Eye (tissue), 1 donor: ENCODE data around the gene NMS.

Experiments used
- DNase-seq: peaks from one replicate; pipeline ENCODE4 v3.0.0-alpha.2; 2015

Gene NMS

DNA sequence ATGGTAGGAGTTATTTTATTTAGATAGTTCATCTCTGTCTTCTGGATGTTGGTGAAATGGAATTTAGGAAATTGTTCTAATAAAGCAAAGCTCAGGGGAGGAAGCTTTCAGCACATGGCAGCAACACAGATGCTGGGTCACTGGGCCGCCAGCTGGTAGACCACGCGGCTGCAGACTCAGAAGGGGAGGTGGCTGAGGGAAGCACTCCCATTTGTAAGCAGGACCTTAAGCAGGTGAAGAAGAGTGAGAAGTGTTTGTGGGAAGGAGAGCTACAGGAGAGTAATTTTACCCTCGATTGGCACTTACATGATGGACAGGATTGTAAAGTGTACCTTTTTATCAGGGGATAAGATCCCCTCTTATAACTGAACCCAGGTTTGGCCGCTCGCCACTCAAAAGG, 24.4 kb downstream of the NMS start:
- no peak for DNase-seq

DNA sequence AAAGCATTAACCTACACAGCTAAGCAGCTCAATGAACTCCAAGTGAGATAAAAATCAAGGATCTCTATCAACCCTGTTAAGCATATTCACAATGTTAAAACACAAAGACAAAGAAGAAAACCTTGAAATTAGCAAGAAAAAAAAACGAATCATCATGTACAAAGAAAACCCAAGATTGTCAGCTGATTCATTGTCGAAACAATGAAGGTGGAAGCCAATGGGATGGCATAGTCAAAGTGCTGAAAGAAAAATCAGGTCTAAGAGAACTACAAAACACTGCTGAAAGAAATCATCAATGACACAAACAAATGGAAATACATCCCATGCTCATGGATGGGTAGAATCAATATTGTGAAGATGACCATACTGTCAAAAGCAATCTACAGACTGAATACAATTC, 32.5 kb downstream of the NMS start:
- DNase-seq: no peak

DNA sequence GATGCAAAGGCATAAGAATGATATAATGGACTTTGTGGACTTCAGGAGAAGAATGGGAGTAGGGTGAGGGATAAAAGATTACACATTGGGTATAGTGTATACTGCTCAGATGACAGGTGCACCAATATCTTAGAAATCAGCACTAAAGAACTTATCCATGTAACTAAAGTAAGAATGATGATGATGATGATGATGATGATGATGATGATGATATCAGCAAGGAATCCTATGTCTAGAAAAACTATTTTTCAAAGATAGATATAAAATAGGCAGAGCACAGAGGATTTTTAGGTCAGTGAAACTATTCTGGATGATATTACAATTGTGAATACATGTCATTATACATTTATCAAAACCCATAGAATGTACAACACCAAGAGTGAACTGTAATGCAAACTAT, 34.3 kb downstream of the NMS start:
- DNase-seq: no peak

DNA sequence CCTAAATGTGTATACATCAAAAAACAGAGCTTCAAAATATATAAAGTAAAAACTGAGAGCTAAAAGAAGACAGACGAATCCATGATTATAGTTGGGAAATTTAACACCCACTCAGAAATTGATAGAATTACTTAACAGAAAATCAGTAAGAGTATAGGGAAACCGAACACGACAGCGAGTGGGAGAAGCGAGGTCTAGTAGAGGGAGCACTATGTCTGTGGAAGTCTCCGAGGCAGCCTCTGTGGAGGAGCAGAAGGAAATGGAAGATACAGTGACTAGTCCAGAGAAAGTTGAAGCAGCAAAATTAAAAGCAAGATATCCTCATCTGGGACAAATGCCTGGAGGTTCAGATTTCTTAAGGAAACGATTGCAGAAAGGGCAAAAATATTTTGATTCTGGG, 38.8 kb downstream of the NMS start:
- DNase-seq: no peak

DNA sequence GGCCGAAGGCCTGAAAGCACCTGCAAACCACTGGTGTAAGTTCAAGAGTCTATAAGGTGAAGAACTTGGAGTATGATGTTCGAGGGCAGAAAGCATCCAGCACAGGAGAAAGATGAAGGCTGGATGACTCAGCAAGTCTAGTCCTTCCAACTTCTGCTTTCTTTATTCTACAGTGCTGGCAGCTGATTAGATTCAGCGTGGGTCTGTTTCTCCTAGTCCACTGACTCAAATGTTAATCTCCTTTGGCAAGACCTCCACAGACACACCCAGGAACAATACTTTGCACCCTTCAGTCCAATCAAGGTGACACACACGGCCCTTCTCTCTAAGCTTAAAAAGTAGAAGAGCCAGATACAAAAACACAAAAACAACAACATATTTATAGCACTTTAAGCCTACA, 43.4 kb downstream of the NMS start:
- DNase-seq: no peak

DNA sequence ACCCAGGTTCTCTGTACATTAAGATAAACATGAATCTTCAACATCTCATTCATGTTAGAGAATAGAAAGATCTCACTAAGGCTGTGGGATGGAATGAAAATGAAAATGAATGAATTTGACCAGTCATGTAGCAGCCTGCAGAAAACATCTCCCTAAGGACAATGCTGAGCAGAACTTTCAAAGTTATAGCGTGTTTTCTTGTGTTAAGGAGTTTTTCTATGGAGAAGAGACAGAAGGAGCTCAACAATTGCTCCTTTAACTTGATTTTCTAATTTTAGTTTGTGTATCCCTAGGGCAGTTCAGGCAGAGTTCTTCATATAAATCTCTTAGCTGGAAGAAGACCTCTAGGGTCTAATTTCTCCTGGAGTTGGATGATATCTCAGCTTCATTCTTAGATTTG, 47.3 kb downstream of the NMS start:
- DNase-seq: no peak

DNA sequence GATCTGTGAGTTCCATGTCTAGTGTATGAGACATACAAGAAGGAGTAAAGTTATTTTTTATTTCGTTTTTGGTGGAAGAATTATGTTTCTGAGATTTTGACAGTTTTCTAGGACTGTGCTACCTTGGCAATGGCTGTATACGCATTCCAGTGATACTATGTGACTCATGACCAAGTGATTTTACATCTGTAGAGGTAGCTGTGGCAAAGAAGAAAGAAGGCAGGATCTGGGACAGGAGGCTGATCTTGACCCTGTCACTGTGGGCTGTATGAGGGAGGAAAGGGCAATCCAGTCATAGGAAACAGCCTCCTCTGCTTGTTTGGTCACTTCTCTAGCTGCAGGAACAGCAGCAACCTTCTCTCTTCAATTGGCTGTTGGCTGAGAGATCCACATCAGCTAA, 48.5 kb downstream of the NMS start:
- no peak for DNase-seq

DNA sequence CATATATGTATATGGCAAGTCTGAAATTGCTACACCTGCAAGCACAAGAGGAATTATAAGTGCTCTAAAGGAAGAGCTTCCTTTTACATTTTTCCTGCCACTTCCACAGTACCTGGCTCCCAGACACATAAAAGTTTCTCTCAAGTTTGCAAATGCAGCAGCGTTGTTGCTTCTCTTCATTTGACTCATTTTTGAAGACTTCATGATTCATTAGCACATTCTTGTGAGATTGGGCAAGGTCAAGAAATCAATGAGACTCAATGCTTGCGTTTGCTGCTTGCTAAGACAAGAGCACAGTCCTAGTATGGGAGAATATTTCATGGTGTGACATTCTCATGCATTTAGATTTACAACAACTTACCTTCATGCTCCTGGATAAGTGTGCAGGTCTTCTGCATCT, 49.9 kb downstream of the NMS start:
- no peak for DNase-seq

DNA sequence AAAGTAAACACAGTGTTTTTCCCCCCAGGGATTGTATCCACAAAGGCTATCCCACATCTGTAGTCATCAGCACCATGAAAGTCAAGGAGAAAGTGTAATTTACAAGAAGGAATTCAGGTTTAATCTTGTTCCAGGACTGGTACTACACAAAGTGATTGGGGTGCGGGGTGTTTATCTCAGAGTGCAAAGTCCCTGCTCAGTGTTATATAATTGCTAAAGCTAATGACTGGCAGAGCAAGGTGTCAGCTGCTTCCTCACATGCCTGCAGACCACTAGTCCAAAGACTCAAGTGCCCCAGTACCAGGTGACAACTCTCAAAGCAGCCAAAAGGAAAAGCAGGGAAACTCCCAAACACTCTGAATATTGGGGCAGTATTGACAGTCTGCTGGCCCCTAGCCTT, 52.1 kb downstream of the NMS start:
- DNase-seq: no peak

DNA sequence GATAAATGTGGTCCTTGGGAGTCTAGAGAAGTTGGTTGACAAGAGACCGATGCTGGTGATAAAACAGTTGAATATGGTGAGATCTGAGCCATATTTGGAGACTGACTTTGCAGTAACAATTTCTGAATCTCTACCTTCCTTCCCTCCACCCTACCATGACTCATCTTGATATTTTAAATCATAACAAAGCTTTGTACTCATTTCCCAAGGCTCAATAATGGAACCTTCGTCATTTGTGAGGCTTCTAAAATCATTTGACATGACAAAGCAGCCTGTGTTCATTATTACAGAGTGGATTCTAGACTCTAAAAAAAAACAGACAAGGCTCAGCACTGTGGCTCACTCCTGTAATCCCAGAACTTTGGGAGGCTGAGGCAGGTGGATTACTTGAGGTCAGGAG, 54.0 kb downstream of the NMS start:
- no peak for DNase-seq

DNA sequence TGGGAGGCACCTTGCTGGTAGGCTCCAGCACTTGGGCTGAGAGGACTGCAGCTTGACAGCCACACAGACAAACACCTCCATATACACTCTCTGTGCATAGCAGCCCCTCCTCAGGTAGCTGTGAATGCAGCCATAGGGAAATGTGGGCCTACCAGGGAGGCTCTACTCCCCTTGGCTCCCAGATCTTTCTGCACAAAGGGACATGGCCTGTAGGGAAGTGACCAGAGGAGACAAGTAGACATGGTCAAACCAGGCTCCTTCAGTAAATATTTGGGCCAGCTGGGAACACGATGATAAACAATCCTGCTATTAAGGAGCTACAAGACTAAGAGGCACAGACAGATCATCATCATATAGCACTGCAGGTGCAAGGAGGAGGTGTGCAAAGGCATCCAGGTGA, 56.6 kb downstream of the NMS start:
- DNase-seq: no peak

DNA sequence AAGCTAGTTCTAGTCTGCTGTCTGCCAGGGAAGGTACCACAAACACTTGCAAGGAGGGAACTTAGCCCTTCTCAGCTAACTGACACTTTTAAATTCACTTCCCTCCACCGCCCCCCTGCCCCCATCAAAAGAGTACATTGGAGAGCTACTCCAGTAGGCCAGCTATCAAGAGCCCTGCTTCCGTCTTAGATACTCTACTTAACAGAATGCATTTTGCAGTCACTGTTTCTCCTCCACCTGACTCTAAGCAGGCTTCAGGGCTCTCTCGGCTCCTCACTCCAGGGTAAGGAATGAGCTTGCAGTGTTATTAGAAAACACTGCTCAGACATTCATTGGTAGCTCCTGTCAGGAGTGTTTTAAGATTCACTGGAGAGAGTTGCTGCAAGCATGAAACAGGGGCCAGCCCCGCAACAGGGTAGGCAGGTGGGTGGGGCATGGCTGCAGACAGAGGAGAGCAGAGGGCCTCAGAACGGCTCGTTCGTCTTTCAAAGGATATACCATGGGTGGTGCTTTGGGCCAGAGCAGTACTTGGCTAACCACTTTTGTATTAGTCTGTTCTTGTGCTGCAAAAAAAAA, 57.2 kb downstream of the NMS start:
- DNase-seq: no peak

DNA sequence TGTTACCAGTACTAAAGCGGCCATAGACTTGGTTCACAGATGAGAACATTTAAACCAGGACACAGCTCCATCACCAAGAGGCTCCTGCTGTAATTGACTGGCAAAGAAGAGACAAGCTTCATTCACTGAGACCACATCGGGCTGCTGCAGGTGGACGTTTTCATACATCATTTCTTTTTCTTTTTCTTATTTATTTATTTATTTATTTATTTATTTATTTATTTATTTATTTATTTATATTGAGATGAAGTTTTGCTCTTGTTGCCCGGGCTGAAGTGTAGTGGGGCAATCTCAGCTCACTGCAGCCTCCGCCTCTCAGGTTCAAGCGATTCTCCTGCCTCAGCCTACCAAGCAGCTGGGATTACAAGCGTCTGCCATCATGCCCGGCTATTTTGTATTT, 58.9 kb downstream of the NMS start:
- DNase-seq: no peak

DNA sequence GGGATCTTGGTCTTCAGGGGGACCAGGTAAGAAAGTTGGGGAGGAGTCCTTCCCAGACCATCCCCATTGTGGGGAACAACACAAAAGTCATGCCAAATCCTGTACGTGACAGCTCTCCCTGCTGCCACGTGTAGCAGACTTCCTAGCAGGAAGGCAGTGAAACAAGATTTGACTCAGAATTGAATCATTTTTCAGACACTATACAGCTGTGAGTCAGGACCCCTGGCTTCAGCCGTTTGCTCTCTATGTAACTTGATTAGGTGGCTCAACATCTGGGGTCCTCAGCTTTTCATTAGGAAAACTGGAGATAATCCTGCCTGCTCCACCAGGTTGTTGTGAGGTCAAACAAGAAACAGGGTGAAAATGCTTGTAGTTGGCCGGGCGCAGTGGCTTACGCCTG, 59.6 kb downstream of the NMS start:
- no peak for DNase-seq
